Panc1 (cell line): ENCODE measurements around the gene RASD2.

Experiments
- POLR2AphosphoS5 ChIP-seq: IDR thresholded peaks from 2 replicates; pipeline ENCODE4 v1.6.1; 2012; ENCODE audit warnings: mild to moderate bottlenecking, low read depth, low read length, moderate library complexity
- TF ChIP-seq, protein P1 (sequence below): fragments of 450-650 bp; IDR thresholded peaks from 2 replicates; pipeline ENCODE4 v1.5.1; 2017; ENCODE audit warnings: mild to moderate bottlenecking

DNA sequence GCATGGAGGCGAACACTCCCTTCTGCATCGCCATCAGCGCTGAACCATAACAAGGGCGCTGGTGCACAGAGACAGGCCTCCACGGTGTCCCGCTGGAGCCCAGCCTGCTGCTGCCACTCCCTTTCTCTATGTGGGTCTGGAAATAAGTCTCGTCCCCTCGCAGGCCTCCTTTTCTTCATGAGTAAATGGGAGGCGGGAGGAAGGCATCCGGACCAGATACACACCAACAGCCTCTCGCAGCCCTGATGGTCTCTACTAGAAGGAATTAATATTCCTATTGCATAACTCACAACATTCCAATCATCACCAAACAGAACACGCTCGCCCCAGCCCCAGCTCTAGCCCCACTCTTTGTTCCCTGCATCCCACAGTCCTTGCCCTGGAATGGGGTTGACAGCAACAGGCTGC is 14.9 kb downstream of the RASD2 start:
- TF ChIP-seq, protein P1, sequence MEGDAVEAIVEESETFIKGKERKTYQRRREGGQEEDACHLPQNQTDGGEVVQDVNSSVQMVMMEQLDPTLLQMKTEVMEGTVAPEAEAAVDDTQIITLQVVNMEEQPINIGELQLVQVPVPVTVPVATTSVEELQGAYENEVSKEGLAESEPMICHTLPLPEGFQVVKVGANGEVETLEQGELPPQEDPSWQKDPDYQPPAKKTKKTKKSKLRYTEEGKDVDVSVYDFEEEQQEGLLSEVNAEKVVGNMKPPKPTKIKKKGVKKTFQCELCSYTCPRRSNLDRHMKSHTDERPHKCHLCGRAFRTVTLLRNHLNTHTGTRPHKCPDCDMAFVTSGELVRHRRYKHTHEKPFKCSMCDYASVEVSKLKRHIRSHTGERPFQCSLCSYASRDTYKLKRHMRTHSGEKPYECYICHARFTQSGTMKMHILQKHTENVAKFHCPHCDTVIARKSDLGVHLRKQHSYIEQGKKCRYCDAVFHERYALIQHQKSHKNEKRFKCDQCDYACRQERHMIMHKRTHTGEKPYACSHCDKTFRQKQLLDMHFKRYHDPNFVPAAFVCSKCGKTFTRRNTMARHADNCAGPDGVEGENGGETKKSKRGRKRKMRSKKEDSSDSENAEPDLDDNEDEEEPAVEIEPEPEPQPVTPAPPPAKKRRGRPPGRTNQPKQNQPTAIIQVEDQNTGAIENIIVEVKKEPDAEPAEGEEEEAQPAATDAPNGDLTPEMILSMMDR, result no peak
- TF ChIP-seq POLR2AphosphoS5, result no peak
